ENCODE data around the gene SYK. TPM values are rescaled to one million over a fixed set of nuclear protein-coding genes. Genes with fewer than 3 reads are reported as not detected.

Gene SYK
- polyA plus RNA-seq, 1 donor: 5.0 TPM

GRCh38 chr9:90907790-90908189 lies 106.2 kb downstream of the SYK start:
- no peak for DNase-seq

GRCh38 chr9:90909225-90909624 lies 107.6 kb downstream of the SYK start:
- no peak for DNase-seq

DNA sequence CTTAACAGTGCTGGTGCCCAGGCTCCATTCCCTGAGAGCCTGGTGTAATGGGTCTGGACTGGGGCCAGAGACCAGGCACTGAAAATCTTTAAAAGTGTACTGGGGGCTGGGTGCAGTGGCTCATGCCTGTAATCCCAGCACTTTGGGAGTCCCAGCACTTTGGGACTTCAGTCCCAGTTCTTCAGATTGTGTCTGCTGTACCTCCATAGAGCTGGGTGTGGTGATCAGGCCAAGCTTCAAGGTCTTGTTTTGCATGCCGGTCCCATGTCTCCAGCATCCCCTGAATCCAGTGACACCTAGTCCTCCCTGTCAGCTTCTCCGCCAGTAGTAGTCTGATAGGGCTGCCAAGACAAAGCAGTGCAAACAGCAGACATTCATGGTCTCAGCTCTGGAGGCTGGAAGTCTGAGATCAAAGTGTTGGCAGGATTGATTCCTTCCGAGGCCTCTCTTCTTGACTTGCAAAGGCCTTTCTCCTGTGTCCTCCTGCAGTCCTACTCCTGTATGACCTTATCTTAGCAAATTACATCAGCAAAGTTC lies 108.2 kb downstream of the SYK start:
- no peak for DNase-seq

- no peak for DNase-seq
Observed at GRCh38 chr9:90914196-90914595, 112.6 kb downstream of the SYK start.

DNA sequence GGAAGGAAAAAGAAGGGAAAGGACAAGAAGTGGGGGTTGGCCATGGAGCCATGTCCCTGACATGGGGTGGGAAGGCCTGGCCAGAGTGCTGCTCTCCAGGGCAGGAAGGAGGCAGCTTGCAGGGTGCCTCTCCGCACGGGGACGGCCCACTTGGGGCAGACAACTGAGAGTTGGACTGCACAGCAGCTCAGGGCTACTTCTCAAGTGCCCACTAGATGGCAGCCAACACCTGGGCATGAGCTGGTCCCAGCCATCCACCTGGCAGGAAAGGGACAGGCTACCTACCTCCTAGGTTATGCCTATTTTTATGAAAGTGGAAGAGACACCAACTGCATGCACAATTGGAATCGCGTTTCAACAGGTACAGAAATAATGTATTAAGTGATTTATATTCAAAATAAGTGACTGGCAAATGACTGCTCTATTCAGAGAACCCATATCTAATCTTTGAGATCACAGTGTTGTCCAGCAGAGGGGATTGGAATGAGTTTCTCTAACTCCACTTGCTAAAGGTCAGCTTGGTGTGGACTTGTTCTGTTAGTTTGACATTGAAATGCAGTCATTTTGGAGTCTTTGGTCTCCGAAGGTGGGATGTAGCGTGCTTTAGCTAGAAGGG lies 113.4 kb downstream of the SYK start:
- DNase-seq: peak; percentile 70

- DNase-seq: no peak
Observed at GRCh38 chr9:90915693-90916092, 114.1 kb downstream of the SYK start.

DNA sequence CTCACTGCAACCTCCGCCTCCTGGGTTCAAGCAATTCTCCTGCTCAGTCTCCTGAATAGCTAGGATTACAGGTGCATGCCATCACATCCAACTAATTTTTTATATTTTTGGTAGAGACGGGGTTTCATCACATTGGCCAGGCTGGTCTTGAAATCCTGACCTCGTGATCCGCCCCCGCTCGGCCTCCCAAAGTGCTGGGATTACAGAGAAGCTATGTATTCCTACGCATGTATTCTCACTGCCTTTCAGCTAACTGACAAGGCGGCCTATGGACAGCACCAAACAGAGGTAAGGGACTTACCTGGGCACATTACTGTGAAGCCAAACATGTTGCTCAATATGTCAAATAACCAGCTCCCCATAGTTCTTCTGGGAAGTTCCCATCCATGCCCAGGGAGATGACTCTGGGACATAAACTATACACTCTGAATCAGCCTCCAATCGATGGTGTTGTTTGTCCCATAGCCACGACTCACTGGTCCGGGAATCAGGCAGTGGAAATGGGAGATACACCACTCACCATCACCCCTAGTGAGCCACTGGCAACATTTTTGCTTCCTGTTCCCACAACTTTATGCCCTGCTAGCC lies 114.6 kb downstream of the SYK start:
- DNase-seq: no peak

- no peak for DNase-seq
Observed at GRCh38 chr9:90919883-90920282, 118.3 kb downstream of the SYK start.

GRCh38 chr9:90921104-90921503 lies 119.5 kb downstream of the SYK start:
- no peak for DNase-seq

DNA sequence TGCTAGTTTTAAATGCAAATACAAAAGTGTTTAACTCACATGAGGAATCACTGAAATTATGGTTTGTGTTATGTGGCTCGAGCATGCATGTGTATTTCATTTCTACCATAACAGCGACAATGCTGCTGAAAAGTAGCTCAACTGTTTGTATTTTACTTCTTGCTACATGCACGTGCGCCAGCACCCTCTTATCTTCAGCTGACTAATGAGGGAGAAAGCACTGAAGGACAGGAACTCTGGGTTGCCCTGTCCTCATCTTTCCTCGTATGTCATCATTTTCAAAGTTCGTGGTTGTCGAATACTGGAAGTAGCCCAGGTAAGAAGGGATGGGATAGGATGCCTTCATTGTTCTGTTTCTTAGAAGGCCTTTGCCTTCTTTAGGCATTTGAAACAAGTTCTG lies 120.3 kb downstream of the SYK start:
- DNase-seq: no peak

DNA sequence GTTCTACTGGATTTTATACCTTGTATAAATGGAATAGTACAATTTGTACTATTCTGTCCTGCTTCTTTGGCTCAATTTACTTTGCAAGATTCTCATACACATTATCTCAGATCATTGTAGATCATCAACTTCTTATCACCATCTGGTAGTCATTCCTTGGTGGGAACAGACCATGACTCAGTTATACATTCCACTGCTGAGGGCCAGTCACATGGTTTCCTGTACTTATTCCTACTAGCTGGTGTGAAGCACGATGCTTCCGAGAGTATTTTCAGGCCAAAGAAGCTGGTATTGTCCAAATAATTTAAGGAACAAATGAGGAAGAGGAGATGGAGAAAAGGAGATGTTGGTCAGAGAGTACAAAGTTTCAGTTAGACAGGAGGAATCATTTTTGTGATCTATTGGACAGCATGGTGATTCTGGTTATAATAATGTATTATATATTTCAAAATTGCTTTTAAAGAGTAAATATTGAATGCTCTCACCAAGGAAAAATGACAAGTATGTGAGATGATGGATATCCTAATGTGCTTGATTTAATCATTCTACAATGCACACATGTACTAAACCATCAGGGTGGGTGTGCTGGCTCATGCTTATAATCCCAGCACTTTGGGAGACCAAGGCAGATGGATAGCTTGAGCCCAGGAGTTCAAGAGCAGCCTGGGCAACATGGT lies 124.1 kb downstream of the SYK start:
- no peak for DNase-seq

DNA sequence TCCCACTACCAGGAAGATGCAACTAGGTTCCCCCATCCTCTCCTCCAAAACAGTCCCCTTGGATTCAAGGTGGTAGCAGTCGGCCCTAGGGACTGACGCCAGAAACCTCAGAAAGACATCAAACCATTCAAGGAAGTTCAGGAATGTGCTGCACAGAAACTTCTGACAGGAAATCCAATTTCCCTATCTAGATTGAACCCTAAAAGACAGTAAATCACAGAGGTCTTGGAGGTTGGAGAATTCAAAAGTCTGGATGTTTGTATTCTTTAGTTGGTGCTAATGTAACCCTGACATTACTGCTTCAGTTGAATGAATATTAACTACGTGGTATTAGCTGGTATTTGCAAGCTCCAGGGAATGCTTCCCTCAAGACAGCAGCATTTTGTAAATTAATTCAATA lies 125.3 kb downstream of the SYK start:
- no peak for DNase-seq

- DNase-seq: no peak
Observed at GRCh38 chr9:90927496-90927895, 125.9 kb downstream of the SYK start.

- no peak for DNase-seq
Observed at GRCh38 chr9:90929626-90930025, 128.0 kb downstream of the SYK start.

DNA sequence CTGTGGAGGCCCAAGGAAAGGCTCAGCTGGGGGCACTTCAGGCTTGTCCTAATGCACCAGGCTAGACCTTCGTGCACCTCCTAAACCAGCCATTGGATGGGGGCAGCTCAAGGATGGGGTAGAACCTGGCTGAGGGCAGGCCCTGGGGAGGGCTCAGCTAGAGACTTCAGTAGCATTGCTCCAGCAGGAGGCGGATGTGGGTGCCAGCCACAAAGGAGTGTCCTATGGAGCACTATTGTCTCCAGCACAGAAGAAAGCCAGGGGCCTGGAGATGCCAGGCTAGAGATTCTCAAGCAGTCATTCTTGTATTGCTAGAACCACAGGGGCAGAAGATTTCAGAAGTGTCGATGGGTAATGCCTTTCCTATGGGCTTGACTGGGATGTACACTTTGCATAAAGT lies 131.8 kb downstream of the SYK start:
- no peak for DNase-seq

DNA sequence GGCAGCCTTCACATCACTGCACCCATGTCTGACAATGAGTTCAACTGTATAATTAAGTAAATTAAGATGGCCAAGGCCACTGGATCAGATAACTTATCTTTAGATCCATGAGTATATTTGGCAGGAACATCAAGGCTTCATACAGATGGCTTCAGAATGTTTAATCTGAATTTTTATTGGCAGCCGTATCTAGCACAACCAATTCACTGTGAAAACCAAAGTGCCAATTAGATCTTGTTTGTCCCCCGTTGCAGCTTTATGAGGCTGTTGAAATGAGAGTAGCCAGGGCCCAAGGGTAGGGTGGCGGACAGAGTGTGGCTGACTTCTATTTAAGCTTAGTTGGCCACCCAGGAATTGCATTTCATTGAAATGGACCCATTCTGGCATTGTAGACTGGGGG lies 137.7 kb downstream of the SYK start:
- DNase-seq: no peak

GRCh38 chr9:90940280-90940679 lies 138.7 kb downstream of the SYK start:
- DNase-seq: no peak

GRCh38 chr9:90941661-90942060 lies 140.0 kb downstream of the SYK start:
- no peak for DNase-seq

DNA sequence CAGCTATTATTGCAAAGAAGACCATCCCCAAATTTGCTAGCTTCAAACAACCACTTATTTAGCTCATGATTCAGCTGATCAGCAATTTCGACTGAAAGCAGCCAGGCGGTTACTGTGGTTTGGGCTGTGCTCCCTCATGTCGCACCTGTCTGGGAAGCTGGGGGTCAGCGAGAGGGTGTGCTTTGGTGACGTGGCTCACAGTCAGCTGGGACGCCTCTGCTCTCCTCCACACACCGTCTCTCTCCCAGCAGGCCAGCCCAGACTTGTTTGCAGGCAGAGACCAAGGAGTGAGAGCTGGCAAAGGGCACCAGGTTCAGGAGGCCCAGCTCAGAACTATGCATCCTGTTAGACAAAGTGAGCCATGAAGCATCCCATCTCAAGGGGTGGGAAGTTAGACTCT lies 140.9 kb downstream of the SYK start:
- DNase-seq: no peak

DNA sequence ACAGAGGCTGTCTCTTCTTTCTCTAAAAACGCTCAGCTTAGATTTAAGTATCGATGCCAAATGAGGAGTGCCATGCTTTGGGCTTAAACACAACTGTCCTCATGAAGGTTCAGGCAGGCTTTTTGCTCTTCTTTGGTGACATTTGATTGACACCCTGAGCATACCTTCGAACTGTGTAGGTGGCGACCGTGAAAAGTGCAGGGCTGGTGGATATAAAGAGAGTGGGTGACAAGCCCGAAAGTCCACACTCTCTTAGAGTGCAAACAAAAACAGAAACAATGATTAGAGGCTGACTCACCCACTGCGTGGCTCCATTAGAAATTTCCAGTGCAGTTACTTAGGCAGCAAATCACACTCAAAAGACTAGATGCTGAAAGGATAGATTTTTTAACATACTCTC lies 141.7 kb downstream of the SYK start:
- DNase-seq: no peak

DNA sequence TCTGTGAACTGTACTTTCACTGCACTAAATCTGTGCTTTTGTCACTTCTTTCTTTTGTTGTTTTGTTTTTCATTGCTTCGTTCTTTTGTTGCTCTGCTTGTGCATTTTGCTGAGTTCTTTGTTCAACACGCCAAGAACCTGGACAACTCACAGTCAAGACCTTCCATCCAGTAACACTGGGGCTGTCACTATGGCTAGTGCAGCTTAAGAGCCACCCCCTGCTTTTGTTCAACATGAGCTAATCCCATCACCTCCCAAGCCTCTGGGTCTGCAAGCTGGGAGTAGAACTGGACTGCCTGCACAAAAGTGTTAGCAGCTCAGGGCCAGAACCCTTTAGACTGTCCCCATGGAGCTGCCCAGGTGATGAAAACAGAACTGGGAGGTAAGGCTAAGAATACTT lies 143.7 kb downstream of the SYK start:
- DNase-seq: no peak

GRCh38 chr9:90946982-90947381 lies 145.4 kb downstream of the SYK start:
- DNase-seq: no peak

Data from hindlimb muscle (tissue), 1 donor.